ENCODE data around the gene ANKRD55.
"Not testable (repeated sequence)": the region's sequence is repeated elsewhere in the genome, so short reads cannot be mapped to it uniquely, and the experiment has no call there.

Gene ANKRD55

DNA sequence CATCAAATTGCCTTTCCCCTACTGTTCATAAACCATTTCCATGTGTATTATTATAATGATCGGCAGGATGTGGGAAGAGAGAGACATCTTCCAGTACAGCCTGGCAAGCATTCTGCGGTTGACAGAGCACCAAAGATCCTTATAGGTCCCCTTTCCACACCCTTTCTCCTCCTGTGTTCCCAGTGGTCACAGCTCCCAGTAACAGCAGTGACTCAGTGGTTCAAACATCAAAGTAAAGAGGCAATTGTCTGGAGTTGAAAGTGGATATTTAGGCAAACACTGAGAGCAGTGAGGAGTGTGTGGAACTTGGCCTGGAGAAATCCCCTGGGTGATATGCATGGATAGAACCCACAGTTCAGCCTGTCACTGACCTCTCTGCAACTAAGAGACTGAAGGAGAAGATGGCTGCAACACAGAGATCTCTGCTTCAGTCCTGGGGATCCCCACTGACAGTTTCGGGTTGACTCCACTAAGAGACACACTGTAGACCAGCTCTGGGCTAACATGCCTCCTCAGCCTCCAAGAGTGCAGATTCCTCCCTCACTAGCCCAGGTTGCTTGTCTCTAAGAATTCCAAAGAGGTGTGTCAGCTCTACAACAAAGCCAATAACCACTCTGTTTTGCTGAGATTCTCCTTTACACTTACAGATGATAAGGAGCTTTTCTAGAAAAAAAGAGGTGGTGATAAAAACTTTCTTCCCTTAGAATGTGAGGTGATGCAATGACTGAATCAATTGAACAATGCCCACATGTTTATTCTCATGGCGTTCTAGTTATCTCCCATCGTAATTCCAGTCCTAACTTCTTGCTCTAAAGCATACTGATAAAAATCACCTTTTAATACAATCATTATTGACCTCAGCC lies 143.9 kb downstream of the ANKRD55 start:
- in situ Hi-C loops (cut with MboI; ENCODE audit: low sequenced_read_pairs) = no loop called here

DNA sequence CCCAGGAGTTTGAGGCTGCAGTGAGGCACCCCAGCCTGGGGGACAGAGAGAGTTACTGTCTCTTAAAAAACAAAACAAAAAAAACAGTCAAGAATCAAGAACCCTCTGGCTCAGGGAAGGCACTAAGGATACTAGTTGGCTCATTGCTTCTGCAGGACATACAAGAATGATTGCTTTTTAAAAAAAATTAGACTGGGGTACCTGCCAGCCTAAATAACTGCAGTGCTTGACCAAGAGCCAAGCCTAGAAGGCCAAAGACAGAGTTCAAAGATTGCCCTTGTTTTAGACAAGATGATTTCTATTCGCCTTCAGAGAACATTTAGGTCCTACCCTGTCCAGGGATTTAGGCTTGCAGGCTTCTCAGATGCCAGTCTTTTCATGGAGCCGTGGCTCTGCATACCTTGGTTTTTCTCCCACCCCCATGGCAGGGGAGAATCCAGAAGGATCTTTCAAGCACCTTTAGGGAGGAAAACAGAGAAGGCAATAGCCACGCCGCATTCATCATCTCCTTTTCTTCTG lies 144.6 kb downstream of the ANKRD55 start:
- in situ Hi-C loops (cut with MboI; ENCODE audit: low sequenced_read_pairs) = no loop called here

GRCh38 chr5:56085193-56085592 lies 147.9 kb downstream of the ANKRD55 start:
- in situ Hi-C loops (cut with MboI; ENCODE audit: low sequenced_read_pairs) = no loop called here

DNA sequence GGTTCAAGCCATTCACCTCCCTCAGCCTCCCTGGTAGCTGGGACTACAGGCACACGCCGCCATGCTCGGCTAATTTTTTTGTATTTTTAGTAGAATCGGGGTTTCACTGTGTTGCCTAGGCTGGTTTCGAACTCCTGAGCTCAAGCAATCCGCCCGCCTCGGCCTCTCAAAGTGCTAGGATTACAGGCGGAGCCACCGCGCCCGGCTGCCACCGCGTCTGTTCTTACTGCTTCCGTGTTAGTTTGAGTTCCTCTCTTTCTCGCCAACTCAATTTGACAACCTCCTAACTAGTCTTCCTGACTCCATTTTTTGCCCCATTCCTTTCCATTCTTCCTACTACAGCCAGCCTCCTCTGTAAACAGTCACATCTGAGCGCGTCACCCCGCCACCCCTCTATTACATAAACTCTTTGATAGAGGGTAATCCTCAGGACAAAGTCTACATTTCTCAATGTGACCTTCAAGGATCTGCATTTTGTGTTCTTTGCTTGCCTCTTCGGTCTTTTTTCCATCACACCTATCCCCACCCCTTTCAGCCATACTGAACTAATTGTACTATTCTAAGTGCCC lies 149.8 kb downstream of the ANKRD55 start:
- in situ Hi-C loops (cut with MboI; ENCODE audit: low sequenced_read_pairs) = no loop called here

DNA sequence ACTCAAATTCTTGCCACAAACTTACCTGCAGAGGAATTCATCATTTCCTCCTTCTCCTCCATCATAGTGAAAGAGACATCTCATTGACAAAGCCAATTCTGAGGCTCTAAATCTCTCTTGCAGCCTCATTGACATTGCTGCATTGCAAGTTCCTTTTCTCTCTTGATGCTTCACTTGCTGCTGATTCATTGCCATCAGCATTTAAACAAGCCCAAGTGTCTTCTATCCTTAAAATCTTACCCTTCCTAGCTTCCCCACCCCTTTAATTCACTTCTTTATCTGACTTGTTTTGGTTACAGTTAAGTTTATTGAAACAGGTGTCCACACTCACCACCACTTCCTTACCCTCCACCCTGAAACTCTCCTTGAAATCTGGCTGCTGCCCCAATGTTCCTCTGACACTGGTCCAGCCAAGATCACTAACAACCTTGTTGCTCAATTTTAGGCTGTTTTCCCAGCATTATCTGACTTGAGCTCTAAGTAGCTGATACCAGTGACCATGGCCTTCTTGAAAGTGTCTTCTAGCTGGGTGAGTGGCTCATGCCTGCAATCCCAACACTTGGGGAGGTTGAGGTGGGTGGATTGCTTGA lies 152.0 kb downstream of the ANKRD55 start:
- in situ Hi-C loops (cut with MboI; ENCODE audit: low sequenced_read_pairs) = not testable (repeated sequence)

DNA sequence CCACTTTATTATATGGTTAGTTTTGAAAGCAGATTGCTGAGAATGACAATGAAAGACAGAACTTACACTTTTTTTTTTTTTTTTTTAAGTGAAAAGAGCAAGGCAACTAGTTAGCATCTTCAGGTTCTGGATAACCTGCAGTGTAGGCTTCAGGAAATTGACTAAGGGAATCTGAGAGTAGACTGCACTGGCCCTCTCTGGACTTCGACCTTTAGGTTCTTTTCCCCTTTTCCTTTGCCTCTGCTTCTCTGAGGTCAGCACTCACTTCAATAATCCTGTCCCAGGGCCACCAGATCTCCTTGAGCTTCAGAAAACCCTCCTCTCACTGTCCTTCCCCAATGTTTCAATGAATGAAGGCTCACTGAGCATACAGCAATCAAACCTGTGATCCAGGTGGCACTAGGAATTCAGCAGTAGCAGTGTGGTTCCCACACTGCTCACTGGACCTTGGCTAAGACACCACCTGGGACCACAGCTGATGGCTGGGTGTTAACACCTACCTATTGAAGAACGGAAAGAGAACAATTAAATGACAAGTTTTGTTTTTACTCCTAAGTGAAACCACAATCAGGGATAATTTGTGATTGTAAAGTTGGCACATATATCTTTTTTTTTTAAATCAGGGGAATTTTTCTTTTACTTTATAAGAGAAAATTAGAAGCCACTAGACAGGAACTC lies 152.6 kb downstream of the ANKRD55 start:
- in situ Hi-C loops (cut with MboI; ENCODE audit: low sequenced_read_pairs) = no loop called here

DNA sequence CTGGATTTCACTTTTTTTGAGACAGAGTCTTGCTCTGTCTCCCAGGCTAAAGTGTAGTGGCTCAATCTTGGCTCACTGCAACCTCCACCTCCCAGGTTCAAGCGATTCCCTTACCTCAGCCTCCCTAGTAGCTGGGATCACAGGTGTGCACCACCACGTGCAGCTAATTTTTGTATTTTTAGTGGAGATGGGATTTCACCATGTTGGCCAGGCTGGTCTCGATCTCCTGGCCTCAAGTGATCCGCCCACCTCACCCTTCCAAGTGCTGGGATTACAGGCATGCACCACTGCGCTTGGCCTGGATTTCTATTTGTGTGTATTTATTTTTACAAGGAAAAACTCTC lies 154.0 kb downstream of the ANKRD55 start:
- in situ Hi-C loops (cut with MboI; ENCODE audit: low sequenced_read_pairs) = not testable (repeated sequence)

- in situ Hi-C loops (cut with MboI; ENCODE audit: low sequenced_read_pairs) = no loop called here
Measured at GRCh38 chr5:56078278-56079156, 154.6 kb downstream of the ANKRD55 start.

DNA sequence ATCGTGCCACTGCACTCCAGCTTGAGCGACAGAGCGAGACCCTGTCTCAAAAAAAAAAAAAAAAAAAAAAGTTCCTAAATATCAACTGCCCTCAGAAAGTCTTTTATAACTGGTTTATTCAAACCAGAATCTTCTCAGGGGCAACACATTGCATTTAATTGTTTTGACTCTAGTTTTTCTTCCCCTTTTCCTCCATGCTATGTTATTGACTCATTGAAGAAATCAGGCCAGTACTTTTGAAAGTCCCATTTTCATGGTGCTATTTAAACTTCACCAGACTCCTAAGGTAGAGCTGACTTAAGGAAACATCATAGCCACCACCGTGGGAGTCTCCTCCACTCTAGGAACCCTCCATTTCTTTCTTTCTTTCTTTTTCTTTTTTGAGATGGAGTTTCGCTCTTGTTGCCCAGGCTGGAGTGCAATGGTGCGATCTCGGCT lies 155.3 kb downstream of the ANKRD55 start:
- in situ Hi-C loops (cut with MboI; ENCODE audit: low sequenced_read_pairs) = no loop called here

DNA sequence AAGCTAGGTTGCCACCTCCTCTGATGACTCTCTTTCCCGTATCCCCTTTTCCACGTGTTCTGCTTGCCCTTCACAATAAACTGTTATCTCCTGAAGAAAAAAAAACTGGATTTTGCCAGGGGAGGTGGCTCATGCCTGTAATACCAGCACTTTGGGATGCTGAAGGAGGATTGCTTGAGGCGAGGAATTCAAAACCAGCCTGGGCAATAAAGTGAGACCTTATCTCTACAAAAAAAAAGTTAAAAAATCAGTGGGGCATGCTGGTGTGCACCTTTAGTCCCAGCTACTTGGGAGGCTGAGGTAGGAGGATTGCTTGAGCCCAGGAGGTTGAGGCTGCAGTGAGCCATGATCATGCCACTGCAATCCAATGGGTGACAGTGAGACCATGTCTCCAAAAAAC lies 156.6 kb downstream of the ANKRD55 start:
- in situ Hi-C loops (cut with MboI; ENCODE audit: low sequenced_read_pairs) = no loop called here

DNA sequence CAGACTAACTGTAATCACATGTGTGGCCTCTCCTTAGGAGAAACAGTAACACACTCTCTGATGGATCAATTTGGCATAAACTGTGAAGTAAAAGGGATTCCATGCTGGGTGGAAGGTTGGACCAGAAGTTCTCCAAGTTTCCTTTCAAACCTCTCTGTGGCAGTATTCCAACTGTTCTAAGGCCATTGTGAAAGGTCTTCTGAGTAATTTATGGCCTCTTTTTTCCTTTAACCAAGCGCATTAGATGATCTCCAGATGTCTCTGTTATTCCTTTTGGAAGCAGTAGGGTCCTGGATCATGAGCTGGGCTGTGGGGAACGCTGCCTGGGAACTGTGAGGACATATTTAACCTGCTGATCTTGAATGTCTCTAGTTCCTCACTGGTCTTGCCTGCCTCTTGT lies 157.8 kb downstream of the ANKRD55 start:
- in situ Hi-C loops (cut with MboI; ENCODE audit: low sequenced_read_pairs) = no loop called here

- in situ Hi-C loops (cut with MboI; ENCODE audit: low sequenced_read_pairs) = no loop called here
Measured at GRCh38 chr5:56072863-56073766, 160.0 kb downstream of the ANKRD55 start.

DNA sequence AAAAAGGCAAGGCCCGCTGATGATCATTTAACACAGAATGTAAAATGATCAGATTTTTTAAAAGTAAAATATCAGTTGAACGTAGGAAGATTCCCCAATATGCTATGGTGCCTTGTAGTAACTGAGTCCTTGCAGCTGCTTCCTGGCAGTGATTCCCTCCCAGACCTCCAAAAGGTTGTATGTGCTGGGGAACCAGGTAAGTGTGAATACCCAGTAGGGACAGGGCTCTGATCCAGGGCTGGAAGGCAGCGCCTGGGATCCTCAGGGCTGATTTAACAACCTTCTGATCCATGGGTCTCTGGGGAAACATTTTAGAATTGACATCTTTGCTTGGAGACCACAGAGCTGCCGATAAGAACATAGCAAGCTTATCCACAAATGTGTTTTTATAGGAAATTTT lies 161.7 kb downstream of the ANKRD55 start:
- in situ Hi-C loops (cut with MboI; ENCODE audit: low sequenced_read_pairs) = no loop called here

DNA sequence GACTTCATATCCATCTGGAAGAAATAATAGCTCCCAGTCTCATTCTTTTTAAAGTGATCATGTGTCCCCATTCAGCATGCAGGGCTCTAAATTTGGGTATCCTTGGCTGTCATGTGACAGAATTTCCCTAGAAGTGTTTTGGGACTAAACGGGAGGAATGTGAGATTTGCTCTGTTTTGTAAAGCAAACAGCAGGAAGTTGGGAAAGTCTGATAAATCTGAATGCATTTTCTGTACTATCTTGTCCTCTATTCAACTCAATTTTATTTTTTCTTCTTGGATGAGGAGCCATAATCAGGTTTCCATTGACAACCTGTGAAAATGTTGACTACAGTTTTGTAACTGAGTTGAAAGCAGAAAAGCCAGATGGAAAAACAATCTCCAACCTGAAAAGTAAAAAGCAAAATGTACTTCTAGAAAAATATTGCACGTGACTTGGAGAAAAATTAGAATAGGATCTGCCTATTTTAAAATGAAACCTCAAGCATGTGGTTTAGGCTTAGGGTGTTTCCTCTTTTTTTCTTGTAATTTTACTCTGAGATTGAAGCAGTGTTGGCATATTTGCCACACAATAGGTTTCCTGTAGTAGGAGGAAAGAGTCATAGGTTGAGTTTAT lies 162.2 kb downstream of the ANKRD55 start:
- in situ Hi-C loops (cut with MboI; ENCODE audit: low sequenced_read_pairs) = no loop called here

GRCh38 chr5:56069652-56070226 lies 163.4 kb downstream of the ANKRD55 start:
- in situ Hi-C loops (cut with MboI; ENCODE audit: low sequenced_read_pairs) = no loop called here

DNA sequence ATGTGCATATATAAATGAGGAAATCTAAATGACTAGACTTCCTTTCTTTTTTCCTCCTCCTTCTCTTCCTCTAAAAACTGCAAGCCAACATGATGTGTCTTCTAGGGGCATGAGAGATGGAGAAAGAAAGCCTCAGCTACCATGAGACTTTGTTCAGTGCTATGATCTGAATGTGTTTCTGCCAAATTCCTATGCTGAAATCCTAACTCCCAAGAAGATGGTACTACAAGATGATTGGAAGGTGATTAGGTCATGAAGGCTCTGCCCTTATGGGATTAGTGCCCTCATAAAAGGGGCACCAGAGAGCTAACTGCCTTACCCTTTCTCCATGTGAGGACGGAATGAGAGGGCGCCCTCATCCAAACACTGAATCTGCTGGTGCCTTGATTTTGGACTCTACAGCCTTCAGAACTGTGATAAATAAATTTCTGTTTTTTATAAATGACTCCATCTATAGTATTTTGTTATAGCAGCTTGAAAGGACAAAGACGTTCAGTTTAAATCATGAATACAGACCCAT lies 166.1 kb downstream of the ANKRD55 start:
- in situ Hi-C loops (cut with MboI; ENCODE audit: low sequenced_read_pairs) = no loop called here

DNA sequence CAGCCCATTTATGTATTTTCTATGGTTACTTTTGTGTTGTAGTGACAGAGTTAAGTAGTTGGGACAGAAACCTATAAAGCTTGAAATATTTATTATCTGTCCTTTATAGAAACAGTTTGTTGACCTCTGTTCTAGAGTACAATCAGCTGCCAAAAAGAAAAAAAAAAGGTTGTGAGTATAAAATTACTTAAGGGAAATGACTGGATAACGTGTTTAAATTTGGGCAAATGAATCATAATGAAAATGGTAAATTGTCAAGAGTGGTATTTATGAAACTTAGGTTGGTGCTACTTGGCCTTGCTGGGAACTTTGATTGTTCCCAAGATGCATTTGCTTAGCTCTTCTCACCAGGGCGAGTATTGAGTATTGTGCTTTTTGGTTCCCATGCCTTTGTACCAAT lies 168.1 kb downstream of the ANKRD55 start:
- in situ Hi-C loops (cut with MboI; ENCODE audit: low sequenced_read_pairs) = no loop called here

All from HL-60/S4 (cell line).